GM18861 (cell line): ENCODE measurements around the gene CCR5AS.
"Not testable (repeated sequence)": the region's sequence is repeated elsewhere in the genome, so short reads cannot be mapped to it uniquely, and the experiment has no call there.

ENCODE experiments used
- ATAC-seq: cut with Tn5 transposase; IDR thresholded peaks from one replicate; pipeline ENCODE4 v1.9.1; 2021; ENCODE audit not compliant: unreplicated experiment

Gene CCR5AS

DNA sequence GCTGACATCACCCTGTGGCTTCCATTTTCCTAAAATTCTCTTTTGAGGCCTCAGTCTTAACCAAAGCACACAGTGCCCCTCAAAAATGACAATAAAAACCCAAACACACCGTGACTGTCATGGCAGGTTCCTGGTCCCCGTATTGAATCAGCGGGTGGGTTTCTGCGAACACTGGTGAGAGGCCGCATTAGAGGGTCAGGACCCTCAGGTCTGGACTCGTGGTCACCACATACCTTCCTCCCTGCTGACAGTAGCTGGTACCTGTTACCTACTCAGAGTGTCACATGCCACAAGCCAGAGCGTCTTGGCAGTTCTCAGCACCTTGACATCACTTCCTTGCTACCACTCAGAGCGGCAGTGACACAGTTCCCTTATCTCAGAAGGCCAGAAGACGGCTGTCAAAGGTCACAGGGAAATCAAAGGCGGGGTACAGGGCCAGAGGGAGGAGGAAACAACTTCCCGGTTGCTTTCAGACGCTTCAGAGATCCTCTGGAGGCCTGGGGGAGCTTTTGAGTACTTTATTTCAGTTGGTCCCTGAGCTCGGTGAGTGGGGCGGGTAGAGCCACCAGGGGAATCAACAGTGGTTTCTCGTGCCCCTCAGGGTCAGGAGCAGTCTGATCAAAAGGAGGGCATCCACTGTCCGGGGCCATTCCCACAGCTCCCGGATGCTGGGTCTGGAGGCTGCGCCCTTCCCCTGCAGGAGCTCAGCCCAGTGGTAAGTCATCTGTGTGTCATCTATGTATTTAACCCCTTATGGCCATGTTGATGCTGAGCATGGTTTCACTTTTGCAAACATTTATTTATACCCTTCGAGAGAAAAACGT, at the start of gene CCR5AS, which contains the start of gene CCRL2:
TSS of gene CCR5AS (minus strand) at position 279 of the 824 bp plus-strand sequence.
TSS of gene CCRL2 (plus strand) at position 472 of the 824 bp plus-strand sequence. CDS start 821 bp downstream, outside the sequence.
- no peak for ATAC-seq

DNA sequence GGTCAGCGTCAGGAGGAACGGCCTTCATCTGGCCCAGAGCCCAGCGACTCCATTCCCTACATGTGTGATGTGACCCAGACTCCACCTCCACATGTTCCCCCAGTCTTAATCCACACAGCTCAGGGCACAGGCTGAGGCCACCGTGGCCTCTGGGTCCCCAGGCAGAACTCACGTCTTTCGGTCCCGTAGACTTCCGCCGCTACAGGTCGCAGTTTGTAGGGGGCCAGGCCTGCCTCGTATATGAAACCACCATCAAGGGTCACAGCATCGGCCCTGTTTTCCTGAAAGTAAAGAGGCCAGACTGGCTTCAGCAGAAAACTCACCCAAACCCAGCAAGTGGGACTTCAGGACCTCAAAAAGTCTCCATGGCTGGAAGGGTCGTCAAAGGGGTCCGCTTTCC, 49.3 kb upstream of the CCR5AS start:
- ATAC-seq, result no peak

DNA sequence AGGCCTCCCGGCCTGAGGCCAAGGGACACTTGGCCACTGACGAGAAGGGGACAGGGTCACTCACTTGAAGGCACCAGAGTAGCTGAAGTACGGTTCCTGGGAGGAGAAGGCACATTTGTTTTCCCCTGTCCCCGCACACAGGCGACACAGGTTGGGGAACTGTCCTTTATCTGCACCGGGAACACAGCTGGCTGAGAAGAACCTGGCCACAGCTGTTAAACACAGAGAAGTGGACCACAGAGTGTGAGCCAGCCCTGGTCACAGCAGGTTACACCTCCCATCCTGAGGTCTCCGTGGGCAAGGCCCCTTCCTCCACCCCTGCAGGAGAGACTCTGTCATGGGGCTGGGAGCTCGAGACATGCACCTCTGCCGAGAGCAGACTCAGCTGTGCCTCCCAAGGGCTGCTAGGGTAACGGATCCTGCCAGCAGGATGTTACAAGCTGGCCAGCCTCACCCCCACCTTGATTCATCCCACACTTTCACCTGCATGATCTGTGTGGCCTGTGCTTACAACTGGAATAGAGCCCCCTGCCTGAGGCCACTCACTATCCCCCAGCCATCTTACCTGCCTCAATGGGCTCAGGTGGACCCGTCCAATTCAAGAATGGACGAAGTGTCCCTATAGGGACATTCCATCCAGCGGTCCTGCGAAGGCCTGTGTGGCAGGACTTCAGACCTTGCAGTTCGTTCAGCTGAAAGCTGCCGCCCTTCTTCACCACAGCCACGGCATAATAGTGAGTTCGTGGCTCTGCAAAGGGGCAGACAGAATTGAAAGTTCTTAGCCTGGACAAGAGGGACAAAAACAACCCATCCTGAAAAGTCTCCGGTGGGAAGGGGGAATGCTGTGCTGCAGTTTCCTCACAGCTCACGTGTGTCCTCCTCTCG, 48.6 kb upstream of the CCR5AS start:
- no peak for ATAC-seq

DNA sequence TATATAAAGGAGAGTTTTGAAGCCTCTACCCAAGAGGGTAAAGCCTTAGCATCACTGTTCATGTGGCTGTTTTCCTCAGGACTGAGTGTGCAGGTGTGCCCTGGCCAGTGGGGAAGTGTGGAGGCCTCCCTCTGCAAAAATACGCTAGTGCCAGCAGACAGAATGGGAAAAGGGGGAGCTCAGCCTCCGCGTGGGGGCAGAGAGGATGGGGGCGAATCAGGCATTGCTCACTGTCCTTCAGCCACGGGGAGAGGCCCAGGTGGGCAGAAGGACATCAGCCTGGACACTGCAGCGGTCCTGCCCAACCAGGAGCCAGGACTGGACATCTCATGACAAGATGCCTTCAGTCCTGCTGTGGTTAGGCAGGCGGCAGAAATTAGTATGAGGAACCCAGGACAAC, 47.7 kb upstream of the CCR5AS start:
- ATAC-seq, result no peak

- no peak for ATAC-seq
These were observed 47.3 kb upstream of the CCR5AS start for GRCh38 chr3:46454209-46454595.

DNA sequence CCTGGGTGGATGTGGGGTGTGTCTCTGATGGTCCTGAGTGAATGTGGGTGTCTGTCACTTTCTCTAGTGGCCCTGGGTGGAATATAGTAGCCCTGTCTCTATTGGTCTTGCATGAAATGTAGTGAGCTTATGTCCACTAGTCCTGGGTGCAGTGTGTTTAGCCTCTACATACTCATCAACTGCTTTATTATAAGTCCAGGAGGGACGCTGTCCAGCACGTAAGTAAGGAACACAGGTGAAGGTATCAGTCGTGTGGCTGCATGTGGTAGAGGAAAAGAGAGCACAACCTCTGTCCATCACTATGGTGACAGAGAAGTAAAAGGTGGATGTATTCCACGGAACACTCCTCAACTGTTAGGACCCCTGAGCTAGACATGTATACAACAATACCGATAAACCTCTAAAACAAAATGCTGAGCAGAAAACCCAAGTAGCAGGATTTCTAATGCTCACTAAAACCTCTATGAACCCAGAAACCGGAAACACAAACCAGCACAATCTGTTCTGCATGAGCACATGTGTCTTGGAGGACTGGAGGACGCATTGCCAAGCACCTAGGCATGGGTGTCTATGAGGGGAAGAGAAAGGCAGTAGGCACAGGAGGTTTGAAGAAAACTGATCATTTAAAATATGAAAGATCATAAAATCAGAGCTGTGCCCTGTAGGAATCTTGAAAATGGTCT, 46.8 kb upstream of the CCR5AS start:
- ATAC-seq, result no peak

- no peak for ATAC-seq
These were observed 43.1 kb upstream of the CCR5AS start for GRCh38 chr3:46449755-46450552.

- no peak for ATAC-seq
These were observed 41.9 kb upstream of the CCR5AS start for GRCh38 chr3:46448721-46449120.

- ATAC-seq, result no peak
These were observed 40.5 kb upstream of the CCR5AS start for GRCh38 chr3:46447228-46447985.

DNA sequence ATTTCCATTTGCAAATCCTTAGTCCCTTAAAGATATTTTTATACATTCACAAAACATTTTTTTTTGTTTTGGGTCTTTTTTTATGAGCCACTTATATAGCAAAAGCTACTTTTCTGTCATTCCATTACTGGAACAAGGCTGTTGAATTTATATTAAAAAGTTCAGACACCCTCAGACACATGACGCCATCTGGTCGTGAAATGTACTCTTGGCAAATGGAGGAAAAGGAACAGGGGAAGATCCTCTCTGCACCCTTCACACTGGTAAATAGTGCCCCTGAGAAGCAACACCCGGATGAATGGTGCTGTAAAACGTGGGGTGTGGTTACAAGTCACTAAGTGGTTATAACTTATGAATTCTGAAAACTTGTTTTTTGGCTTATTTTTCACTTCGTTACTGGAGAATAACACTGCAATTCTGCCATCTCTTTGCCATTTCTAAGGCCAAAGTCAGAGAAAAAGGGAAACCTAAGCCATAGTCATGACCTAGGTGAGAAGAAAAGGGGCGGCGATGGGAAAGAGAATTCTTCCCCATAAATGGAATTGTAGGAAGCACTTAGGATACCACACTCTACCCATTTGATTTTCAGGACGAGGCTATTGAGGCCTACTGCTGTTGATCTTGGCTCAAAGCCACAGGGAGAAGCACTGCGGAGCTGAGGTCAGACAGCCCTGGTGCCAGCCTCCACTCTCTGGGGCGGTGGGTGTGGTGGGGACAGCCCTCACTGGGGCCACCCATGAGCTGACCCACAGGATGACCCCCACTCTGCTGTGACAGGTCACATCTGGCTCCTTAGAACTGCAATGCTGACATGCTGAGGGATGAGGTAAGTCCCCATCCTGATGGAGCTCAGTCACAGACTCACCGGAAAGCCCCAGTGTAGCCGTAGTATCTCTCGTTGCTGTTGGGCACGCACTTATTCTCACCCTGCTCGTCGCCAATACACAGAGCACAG, 36.0 kb upstream of the CCR5AS start:
- ATAC-seq, result no peak

DNA sequence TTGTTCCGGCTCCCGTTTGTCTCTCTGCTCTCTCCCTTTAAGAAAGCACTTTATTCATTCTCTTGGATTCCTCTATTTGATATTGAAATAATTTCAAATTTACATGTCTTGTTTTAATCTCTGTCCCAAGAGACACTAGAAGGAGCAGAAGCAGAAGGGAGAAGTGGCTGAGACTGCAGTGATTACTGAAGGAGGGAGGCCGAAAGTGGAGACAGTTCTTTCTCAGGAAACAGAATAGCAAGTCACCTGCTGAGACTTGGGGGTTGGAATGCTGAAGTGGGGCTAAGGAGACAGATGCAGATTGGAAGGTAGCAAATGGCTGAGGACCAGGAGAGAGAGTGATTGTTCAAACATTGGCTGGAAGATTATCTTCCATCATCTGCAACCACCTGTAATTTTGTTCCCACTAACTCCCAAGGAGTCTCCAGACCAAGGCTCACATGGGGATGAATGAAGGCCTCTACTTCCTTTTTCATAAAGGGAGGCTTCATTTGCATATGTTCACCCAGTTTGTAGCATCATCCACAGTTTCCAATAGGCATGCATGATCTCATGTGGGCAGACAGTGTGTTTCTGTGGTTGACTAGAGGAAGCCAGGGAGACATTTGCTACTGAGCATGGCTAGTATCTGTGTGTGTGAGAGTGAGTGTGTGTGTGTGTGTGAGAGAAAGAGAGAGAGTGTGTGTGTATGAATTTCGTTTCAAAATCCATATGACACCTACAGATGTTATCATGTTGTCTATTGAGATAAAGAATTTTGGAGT, 33.8 kb upstream of the CCR5AS start:
- ATAC-seq, result no peak

DNA sequence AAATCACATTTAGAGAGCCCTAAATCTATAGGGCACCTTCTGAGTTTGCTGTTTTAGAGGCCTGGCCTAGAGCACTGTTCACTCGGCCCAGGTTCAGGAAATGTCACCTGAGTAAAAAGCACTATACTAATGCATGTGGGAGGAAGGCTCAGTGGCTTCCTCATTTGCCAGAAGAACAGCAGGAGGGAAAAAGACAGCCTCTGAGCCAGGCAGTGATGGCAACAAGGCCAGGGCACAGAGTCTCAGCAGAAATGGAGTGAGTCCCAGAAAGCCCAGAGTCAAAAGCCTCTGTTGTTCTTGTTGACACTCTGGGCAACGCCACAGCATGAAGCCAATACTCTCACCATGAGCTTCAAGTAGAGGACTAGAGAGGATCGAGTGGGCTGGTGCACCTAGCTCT, 32.0 kb upstream of the CCR5AS start:
- ATAC-seq, result no peak

DNA sequence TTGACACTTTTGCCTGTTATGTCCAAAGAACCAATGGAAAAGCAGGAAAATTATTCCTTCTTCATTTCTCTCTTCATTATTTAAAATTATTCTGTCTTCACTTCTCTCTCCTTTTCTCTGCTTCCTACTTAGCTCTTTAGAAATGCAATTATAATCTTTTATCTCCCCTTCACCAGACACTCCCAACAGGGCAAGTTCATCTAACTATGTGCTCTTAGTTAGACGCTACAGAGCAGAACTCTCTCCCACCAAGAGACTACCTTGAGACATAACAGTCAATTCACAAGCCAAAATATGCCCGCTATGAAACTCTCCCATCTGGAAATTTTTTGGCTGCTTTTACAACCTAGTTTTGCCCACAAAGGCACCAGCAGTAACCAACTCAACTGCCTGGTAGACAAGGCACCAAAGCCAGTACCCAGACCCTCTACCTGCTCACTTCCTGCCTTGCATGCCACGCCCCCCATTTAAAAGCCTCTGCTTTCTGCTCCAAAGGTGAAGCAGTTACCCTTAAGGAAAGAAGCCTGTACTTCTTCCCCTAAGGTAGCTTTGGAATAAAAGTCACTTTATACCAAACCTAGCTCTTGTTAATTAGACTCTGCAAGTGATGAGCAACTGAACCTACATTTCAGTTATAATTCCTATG, 28.3 kb upstream of the CCR5AS start:
- no peak for ATAC-seq

DNA sequence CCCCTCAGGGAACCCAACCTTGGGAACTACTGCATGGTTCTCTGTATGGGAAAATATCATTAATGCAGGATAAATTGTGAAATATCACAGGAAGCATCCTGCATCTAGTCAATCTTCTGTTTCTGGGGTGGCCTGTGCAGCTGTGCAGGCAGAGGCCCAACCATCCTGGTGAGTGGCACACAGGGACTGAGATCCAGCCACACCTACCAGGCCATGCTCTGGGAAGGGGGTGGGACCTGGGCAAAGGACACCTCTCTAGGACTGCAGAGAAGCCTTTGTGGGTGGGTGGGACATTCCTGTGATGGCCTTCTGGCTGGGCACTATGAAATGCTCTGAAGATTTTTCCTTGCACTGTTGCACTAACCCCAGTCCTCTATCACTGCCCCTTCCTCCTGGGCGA, 27.0 kb upstream of the CCR5AS start:
- ATAC-seq, result no peak

DNA sequence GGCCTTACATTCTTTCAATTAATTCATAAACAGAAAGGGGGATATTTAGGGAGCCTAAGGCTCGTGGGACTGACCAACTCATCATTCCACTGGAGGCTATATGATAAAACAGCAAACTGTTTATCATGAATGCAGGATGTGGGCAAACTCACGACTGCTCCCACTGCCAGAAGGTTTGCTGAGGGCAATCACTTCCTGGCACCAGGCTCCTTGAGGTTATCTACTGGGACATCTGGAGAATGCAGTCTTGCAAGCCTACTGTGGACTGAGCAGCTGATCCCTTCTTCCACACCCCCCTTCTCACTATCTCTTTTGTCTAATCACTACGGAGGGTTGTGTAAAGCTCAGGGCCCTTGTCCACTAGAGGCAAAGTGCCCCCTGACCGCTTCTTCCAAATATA, 26.3 kb upstream of the CCR5AS start:
- not testable (repeated sequence) for ATAC-seq

DNA sequence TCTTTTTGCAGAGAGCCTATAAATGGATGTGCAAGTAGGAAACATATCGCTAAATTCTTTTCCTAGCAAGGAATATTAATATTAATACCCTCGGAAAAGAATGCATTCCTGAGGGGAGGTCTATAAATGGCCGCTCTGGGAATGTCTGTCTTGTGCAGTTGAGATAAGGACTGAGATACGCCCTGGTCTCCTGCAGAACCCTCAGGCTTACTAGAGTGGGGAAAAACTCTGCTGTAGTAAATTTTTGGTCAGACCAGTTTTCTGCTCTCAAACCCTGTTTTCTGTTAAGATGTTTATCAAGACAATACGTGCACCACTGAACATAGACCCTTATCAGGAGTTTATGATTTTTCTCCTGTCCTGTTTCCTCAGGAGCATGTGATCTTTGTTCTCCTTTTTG, 25.0 kb upstream of the CCR5AS start:
- ATAC-seq, result not testable (repeated sequence)

GRCh38 chr3:46430879-46431278, 24.0 kb upstream of the CCR5AS start:
- ATAC-seq, result not testable (repeated sequence)
